Measurements from ENCODE around the gene HFE. TPM values are rescaled to one million over a fixed set of nuclear protein-coding genes. Genes with fewer than 3 reads are reported as not detected.
A peak's percentile ranks its signal among the peaks of the same experiment; 100 is the strongest.

Gene HFE, protein sequence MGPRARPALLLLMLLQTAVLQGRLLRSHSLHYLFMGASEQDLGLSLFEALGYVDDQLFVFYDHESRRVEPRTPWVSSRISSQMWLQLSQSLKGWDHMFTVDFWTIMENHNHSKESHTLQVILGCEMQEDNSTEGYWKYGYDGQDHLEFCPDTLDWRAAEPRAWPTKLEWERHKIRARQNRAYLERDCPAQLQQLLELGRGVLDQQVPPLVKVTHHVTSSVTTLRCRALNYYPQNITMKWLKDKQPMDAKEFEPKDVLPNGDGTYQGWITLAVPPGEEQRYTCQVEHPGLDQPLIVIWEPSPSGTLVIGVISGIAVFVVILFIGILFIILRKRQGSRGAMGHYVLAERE
- total RNA-seq (2013; cell fraction: nucleolus; rRNA removed): 4.1 and 4.5 TPM in 2 replicates
- total RNA-seq (2014; rRNA removed) (1.5 and 2.1 TPM in 2 replicates), total RNA-seq (2014; rRNA removed; fragmentation: Illumina TruSeq; extraction: Trizol) (1.9 and 2.3 TPM in 2 replicates), total RNA-seq (2021) (2.3 and 3.2 TPM in 2 replicates), polyA plus RNA-seq (2011; rRNA removed) (5.9 TPM in 2 replicates), polyA plus RNA-seq (2014; fragmentation: Illumina TruSeq; extraction: Trizol) (2.2 and 5.1 TPM in 2 replicates), polyA plus RNA-seq (2014; fragmentation: Nextera tagmentation; extraction: Ambion mirVana) (1 to 10 TPM in 1 of 2 experiments, under 1 TPM in 1; 0.52 to 1.2 TPM), polyA plus RNA-seq (2014; rRNA removed) (2.2 and 3.0 TPM in 2 replicates), polyA plus RNA-seq (2016; fragmentation: Nextera tagmentation; extraction: Ambion mirVana) (1 to 10 TPM; 1.3 to 1.5 TPM), polyA minus RNA-seq (2011; rRNA and poly(A)+ RNA removed) (6.9 and 8.1 TPM in 2 replicates), Bru-seq, nascent RNA (percentile 55 among the genes with signal in this experiment), BruChase-seq, experiment 1, labeled RNA remaining after a 6-hour chase (percentile 50 among the genes with signal in this experiment), BruChase-seq, experiment 2, labeled RNA remaining after a 2-hour chase (percentile 49 among the genes with signal in this experiment)
- 1.1 TPM for polyA plus RNA-seq (2011; ENCODE audit: low read depth)
- polyA plus RNA-seq (2011; cell fraction: cytosol; rRNA removed): 4.6 and 4.8 TPM in 2 replicates
- polyA plus RNA-seq (2011; cell fraction: nucleus; rRNA removed): 5.6 and 6.5 TPM in 2 replicates
- 0.95 and 2.1 TPM in 2 replicates for polyA plus RNA-seq (2012)
- 1.1 and 1.9 TPM in 2 replicates for polyA minus RNA-seq (2011; cell fraction: cytosol; rRNA and poly(A)+ RNA removed)
- 2.1 and 2.3 TPM in 2 replicates for polyA minus RNA-seq (2011; cell fraction: nucleus; rRNA and poly(A)+ RNA removed)
- long read RNA-seq, experiment 1: 0 reads
- long read RNA-seq, experiment 2, partial matches to known transcripts: 1 of 4 reads
- long read RNA-seq, experiment 2, other reads (novel, unspliced or antisense): 3 of 4 reads

DNA sequence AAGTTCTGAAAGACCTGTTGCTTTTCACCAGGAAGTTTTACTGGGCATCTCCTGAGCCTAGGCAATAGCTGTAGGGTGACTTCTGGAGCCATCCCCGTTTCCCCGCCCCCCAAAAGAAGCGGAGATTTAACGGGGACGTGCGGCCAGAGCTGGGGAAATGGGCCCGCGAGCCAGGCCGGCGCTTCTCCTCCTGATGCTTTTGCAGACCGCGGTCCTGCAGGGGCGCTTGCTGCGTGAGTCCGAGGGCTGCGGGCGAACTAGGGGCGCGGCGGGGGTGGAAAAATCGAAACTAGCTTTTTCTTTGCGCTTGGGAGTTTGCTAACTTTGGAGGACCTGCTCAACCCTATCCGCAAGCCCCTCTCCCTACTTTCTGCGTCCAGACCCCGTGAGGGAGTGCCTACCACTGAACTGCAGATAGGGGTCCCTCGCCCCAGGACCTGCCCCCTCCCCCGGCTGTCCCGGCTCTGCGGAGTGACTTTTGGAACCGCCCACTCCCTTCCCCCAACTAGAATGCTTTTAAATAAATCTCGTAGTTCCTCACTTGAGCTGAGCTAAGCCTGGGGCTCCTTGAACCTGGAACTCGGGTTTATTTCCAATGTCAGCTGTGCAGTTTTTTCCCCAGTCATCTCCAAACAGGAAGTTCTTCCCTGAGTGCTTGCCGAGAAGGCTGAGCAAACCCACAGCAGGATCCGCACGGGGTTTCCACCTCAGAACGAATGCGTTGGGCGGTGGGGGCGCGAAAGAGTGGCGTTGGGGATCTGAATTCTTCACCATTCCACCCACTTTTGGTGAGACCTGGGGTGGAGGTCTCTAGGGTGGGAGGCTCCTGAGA lies at the start of gene HFE:
HFE (plus strand) TSS at position 146 of the 832 bp plus-strand sequence; CDS start at position 158, 12 bp downstream.
- H3K4me2 ChIP-seq (ENCODE audit: control insufficient read depth, insufficient read depth): peak within 1 kb of the TSS; percentile 91
- H3K4me3 ChIP-seq: peak within 1 kb of the TSS; percentile 78
- H3K27me3 ChIP-seq (replicated peaks in 1 of 2; ENCODE audit: control insufficient read depth in 2 of 2, insufficient read depth in 2 of 2, low read length in 1 of 2): no peaks in the 10 kb centered on the region
- ATAC-seq (peak; percentile 64), DNase-seq (ENCODE audit: low read depth, low spot score) (no peak), FAIRE-seq (no peak)
- no peaks in the 10 kb centered on the region for H3K9me3 ChIP-seq (replicated peaks; ENCODE audit: control insufficient read depth, insufficient read depth, low read length)
- intact Hi-C loops (cut with micrococcal nuclease; ENCODE audit: unreplicated experiment): no loop called here
- peak within 1 kb of the TSS; percentile 75 for H3K27ac ChIP-seq (ENCODE audit: control insufficient read depth, insufficient read depth)
- H3K79me2 ChIP-seq (ENCODE audit: control insufficient read depth, insufficient read depth, low read length): no peaks in the 10 kb centered on the region; the same call in 1 of the 2 replicates
- ChIA-PET RAD21 (ENCODE audit: unreplicated experiment) (interaction anchor here (0.9 to 3.4 kb wide), 6 partner anchors 9 to 61 kb away, joined by 3 to 59 read pairs (median 12); no protein-coding TSS in a partner anchor), POLR2A (interaction anchor here (0.7 to 4.6 kb wide), 7 partner anchors 9 to 67 kb away, joined by 3 to 21 read pairs (median 3); a partner anchor contains a TSS), SMC1A (ENCODE audit: uncharacterized antibody, unreplicated experiment) (interaction anchor here (0.8 to 16.4 kb wide), 7 partner anchors 9 to 35 kb away, joined by 3 to 645 read pairs (median 3); a partner anchor contains a TSS), CTCF (interaction anchor here (0.9 to 21.0 kb wide), 5 partner anchors 10 to 95 kb away, joined by 3 to 897 read pairs (median 3); no protein-coding TSS in a partner anchor)
- WGBS (ENCODE audit: insufficient coverage, insufficient replicate concordance, low lambda C conversion rate, missing lambda C conversion rate): 5% methylated on average over 38 of the region's 41 CpGs
- peak within 1 kb of the TSS; percentile 81 for H3K9ac ChIP-seq (ENCODE audit: control insufficient read depth, insufficient read depth, low read length)
- BruUV-seq (replicated peaks): no TSS peak
- in situ Hi-C loops (cut with MboI): no loop called here
- H4K20me1 ChIP-seq (ENCODE audit: control insufficient read depth, insufficient read depth): no peaks in the 10 kb centered on the region
- H2AFZ ChIP-seq (ENCODE audit: control insufficient read depth, low read depth, low read length): peak within 1 kb of the TSS; percentile 78
- no peaks in the 10 kb centered on the region for H3K36me3 ChIP-seq (ENCODE audit: control insufficient read depth in 2 of 2, insufficient read depth in 2 of 2, low read length in 1 of 2)
- H3K4me1 ChIP-seq (ENCODE audit: control insufficient read depth, insufficient read depth, low read length): peaks cover 15% of the 10 kb centered on the region
- TF ChIP-seq ZNF217 (IDR thresholded peaks at IDR 0.05) (no peak), BMI1 (IDR thresholded peaks at IDR 0.05; ENCODE audit: borderline replicate concordance) (no peak), NR2C1 (IDR thresholded peaks at IDR 0.05) (no peak), IRF4 (IDR thresholded peaks at IDR 0.05; ENCODE audit: low read depth, low read length) (no peak), EED (IDR thresholded peaks at IDR 0.05; ENCODE audit: low read depth) (peak; percentile 61; the same call in 1 of the 2 replicates), PAX8 (IDR thresholded peaks at IDR 0.05) (no peak), CREM (IDR thresholded peaks at IDR 0.05; ENCODE audit: low read depth) (no peak), NFYA (IDR thresholded peaks at IDR 0.05; ENCODE audit: borderline replicate concordance, low read depth, low read length) (no peak), MYB (IDR thresholded peaks at IDR 0.05; ENCODE audit: borderline replicate concordance, low read depth, low read length) (no peak)
- TF ChIP-seq, protein P1, sequence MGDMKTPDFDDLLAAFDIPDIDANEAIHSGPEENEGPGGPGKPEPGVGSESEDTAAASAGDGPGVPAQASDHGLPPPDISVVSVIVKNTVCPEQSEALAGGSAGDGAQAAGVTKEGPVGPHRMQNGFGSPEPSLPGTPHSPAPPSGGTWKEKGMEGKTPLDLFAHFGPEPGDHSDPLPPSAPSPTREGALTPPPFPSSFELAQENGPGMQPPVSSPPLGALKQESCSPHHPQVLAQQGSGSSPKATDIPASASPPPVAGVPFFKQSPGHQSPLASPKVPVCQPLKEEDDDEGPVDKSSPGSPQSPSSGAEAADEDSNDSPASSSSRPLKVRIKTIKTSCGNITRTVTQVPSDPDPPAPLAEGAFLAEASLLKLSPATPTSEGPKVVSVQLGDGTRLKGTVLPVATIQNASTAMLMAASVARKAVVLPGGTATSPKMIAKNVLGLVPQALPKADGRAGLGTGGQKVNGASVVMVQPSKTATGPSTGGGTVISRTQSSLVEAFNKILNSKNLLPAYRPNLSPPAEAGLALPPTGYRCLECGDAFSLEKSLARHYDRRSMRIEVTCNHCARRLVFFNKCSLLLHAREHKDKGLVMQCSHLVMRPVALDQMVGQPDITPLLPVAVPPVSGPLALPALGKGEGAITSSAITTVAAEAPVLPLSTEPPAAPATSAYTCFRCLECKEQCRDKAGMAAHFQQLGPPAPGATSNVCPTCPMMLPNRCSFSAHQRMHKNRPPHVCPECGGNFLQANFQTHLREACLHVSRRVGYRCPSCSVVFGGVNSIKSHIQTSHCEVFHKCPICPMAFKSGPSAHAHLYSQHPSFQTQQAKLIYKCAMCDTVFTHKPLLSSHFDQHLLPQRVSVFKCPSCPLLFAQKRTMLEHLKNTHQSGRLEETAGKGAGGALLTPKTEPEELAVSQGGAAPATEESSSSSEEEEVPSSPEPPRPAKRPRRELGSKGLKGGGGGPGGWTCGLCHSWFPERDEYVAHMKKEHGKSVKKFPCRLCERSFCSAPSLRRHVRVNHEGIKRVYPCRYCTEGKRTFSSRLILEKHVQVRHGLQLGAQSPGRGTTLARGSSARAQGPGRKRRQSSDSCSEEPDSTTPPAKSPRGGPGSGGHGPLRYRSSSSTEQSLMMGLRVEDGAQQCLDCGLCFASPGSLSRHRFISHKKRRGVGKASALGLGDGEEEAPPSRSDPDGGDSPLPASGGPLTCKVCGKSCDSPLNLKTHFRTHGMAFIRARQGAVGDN (IDR thresholded peaks at IDR 0.05): peak; percentile 31; the same call in 1 of the 2 replicates
- TF ChIP-seq, protein P2, sequence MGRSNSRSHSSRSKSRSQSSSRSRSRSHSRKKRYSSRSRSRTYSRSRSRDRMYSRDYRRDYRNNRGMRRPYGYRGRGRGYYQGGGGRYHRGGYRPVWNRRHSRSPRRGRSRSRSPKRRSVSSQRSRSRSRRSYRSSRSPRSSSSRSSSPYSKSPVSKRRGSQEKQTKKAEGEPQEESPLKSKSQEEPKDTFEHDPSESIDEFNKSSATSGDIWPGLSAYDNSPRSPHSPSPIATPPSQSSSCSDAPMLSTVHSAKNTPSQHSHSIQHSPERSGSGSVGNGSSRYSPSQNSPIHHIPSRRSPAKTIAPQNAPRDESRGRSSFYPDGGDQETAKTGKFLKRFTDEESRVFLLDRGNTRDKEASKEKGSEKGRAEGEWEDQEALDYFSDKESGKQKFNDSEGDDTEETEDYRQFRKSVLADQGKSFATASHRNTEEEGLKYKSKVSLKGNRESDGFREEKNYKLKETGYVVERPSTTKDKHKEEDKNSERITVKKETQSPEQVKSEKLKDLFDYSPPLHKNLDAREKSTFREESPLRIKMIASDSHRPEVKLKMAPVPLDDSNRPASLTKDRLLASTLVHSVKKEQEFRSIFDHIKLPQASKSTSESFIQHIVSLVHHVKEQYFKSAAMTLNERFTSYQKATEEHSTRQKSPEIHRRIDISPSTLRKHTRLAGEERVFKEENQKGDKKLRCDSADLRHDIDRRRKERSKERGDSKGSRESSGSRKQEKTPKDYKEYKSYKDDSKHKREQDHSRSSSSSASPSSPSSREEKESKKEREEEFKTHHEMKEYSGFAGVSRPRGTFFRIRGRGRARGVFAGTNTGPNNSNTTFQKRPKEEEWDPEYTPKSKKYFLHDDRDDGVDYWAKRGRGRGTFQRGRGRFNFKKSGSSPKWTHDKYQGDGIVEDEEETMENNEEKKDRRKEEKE (IDR thresholded peaks at IDR 0.05): no peak

Data from GM12878 (cell line).